ENCODE results near the gene SPDEF.
A peak's percentile ranks its signal among the peaks of the same experiment; 100 is the strongest.

SPDEF gene

DNA sequence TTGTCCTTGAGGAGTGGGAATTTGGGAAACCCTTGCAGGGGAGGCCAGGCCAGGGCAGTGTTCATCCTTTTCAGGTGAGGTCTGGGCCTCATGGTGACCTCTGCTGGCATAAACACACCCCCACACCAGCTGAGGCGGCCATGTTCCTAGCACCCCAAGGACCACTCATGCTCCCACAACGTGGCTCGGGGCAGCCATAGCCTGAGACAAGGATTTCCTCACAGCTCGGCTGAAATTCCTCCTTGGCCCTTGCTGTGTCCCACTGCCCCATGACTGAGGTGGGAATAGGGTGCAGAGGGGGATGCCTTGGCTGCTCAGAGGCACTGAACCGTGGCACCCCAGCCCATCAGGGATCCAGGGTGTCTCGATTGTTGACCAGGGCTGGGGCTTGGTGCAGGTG, 27.3 kb upstream of the SPDEF start:
- DNase-seq, result no peak

DNA sequence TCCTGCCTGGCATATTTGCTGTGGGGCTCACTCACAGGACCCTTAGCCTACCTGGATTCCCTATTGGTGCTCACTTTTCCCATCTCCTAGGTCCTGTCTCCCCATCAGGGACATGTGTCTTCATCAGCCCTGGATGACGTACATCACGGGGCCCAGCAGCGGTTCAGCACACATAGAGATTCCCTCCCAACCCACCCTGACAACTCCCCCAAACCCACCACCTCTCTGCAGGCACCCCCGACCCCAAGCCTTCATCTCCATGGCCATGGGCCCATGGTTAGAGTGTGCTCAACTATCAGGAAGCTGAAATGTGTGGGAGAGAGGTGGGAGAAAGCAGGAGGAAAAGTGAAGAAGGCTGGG, 25.4 kb upstream of the SPDEF start:
- no peak for DNase-seq

DNA sequence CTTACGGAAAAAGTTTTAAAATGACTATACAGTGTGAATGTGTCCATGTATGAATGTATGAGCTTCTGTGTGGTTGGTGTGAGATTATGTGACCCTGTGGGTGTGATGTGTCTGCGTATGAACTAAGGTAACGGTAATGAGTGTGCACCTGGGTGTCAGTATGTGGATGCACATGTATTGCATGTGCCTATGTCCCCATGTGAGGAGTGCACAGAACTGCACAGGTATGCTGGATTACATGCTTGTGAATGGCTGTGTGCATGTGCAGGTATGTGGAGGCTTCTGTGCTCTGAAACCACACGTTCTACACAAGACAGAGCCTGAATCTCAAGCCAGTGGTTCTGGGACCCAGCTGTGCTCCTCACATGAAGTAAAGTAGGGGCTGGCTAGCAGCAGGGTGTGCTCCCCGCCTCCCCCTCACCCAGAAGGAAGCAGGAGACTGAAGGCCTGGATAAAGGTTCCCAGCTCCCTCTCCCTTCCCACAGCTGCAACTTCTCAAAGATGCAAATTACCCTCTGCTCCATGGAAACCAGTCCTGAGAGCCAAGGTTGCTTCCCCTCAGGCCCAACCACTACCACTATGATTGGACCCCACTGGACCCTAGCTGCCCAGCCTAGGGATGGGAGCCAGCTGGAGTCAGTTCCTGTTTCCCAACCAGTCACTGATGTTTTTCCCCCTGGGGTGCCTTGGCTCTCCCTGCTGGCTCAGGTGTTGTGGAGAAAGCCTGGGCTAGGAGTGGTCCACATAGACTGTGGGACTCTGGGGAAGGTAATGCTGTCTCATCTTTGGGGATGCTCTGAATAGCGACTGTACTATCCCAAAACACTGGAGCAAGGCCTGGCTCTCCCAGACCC, 24.8 kb upstream of the SPDEF start:
- DNase-seq, result peak in 1 of 2 experiments; percentile 40

DNA sequence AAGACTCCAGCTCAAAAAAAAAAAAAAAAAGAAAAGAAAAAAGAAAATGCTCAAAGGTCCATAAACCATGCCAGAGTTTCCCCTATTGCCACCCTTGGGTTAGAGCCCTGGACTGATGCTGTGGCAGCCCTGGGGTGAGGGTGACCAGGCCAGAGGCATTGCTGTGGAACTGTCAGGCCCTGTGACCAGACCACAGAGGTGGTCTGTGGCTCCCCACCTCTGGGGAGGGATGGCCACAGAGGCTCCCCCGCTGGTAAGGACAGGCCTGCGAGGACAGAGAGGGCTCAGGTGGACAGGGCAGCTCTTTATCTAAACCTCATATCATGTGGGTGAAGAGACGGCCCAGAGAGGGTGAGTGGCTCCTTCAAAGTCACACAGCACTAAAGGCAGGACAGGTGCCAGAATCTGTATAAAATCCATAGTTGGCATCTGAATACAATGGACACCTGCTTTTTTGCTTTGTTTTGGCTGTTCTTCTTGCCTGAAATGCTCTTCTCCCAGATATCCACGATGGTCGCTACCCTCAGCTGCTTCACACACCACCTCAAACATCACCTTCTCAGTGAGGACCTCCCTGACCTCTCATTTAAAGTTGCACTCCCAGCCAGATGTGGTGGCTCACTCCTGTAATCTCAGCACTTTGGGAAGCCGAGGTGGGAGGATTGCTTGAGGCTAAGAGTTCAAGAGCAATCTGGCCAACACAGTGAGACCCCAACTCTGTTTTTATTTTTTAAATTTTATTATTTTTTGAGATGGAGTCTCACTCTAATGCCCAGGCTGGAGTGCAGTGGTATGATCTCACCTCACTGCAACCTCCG, 22.5 kb upstream of the SPDEF start:
- DNase-seq, result no peak

DNA sequence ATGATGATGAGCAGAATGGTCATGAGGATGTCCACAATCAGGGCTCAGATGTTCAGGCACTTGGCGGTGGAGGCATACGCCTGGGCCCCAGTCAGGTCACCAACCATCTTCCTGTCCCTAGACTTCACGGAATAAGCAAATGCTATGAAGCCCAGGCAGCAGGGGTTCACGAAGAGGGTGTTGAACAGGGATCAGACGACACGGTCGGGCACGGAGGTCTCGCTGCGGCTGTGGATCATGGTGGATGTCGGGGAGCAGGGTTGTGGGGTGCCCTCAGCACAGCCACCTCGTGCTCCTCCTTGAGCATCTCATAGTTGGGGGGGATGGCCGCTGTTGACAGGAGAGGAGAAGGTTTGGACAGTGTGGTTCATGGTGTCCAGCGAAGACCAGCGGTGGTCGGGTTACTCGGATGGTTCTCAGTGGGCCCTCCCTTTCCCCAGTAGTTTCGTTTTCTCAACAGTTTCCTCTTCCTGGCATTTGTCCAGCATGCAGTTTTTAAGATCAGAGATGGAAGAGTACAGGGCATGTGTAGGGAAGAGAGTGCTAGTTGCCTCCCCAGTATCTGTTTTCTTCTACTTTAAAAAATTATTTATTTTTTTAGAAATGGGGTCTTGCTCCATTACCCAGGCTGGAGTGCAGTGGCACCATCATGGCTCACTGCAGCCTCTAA, 20.3 kb upstream of the SPDEF start:
- DNase-seq, result no peak

DNA sequence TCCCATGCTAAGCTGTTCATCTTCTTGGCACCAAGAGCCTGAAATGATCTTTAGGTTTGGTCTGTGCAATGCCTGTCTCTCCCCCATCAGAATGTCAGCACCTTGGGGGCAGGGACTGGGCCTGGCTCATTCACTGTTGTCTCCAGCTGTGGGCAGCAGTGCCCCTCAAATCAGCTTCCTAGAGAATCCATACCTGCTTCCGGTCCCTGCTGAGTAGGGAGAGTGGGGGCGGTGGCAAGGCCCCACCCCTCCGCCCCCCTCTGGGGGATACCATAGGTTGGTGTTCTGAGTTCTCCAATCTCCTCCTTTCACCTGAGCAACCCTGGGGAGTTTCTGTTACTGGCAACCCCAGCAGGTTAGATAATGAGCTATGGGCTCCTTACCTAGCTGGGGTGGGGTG, 19.2 kb upstream of the SPDEF start:
- DNase-seq, result no peak

DNA sequence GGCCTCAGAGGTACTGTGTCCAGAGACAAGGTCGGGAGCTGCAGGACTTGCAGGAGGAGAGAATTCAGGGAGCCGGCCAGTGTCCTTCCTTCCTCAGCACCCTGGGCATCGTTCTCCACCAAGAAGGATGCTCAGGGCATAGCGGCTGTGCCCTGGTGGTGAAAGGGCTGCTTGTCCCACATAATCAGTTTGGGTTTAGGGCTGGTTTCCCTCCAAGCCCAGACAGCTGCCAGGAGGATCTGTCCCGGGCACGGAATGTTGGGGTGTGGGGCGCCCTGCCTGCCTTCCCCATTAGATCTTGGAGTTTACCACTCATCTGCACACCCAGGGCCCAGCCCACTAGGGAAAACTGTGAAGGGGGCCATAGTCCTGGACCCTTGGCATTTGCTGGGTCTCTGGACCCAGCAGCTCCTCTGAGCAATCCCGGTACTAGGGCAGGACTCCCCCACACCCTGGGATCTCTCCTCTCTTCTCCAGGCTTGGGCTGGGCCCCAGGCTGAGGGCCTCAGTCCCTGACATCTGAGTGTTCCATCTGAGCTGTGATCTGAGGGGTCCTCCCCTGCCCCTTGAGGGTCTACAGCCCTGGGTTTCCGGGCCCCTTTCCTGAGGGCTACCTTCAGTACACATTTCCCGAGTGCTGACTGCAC, 18.6 kb upstream of the SPDEF start:
- DNase-seq, result no peak

DNA sequence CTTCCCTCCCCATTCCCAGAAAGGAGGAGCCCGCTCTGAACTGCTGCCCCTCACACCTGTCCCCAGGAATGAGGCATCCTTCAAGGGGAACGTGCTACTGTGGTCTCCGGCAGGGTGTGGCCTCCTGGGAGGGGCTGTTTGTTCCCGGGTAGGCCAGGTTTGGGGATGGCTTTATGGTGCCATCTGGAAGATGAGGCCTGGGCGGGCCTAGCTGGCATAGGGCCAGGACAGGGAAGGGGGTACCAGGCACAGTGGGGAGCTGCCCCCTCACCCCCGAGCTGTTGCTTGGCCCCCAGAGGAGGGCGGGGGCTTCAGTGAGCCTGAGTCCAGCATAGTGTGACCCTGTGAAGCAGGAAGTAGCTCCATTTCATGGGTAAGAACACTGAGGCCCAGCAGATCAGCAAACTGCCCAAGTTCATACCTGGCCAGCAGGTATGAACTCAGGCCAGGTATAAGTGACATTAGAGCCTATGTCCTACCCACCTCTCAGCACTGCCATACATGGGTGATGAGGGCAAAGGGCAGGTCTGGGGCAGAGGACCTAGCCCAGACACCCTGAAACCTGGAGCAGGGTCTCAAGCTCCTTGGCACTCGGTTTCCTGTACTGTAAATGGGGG, 17.5 kb upstream of the SPDEF start:
- DNase-seq, result no peak

DNA sequence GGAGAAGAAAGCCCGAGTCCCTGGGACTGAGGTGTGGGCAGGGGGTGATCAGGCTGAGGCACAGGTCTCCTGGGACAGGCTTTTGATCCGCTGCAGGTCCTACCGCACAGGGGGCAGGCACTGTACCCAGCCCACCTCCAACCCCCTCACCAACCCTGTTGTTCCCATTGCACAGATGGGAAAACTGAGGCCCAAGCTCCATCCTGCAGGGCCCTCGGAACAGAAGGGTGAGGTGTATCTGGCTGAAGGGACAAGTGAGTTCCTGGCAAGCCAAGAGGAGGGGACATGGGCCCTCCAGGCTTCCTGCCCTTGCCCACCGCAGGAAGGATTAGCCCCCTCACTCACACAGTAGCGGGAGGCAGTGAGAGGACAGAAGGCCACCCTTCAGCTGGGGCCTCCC, 16.5 kb upstream of the SPDEF start:
- no peak for DNase-seq

DNA sequence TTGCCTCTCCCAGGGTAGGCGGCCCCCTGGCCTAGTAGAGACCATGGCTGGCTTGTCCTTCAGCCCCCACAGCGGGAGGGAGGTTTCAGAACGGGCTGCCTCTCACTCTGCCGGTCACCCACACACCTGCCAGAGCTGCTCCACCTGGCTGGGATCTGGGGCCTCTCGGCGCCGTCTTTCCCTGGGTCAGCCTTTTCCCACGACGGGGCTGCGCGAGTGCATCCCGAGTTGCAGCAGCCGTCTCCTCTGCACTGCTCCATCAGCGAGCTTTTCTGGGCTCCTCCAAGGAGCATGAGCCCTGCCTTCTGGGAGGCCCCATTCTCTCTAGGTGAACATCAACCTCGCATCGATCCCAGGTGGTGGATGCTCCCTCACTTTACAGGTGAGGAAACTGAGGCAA, 15.9 kb upstream of the SPDEF start:
- no peak for DNase-seq

DNA sequence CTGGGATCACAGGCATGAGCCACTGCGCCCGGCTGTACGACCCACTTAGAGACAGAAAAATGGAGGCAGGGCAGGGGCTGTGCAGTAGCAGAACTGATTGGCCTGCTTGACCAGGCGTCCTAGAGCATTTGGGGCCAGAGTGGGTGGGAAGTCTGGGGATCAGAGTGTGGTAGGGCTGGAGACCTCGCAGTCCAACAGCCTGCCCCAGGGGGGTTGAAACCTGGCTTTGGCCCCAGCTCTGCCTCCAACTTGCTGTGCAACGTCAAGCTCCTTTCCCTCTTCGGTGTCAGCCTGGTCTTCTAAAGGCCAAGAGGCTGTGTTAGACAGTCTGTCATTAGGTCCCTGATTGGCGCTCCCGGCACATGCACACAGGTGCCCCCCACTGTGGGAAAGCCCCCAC, 15.3 kb upstream of the SPDEF start:
- DNase-seq, result no peak

DNA sequence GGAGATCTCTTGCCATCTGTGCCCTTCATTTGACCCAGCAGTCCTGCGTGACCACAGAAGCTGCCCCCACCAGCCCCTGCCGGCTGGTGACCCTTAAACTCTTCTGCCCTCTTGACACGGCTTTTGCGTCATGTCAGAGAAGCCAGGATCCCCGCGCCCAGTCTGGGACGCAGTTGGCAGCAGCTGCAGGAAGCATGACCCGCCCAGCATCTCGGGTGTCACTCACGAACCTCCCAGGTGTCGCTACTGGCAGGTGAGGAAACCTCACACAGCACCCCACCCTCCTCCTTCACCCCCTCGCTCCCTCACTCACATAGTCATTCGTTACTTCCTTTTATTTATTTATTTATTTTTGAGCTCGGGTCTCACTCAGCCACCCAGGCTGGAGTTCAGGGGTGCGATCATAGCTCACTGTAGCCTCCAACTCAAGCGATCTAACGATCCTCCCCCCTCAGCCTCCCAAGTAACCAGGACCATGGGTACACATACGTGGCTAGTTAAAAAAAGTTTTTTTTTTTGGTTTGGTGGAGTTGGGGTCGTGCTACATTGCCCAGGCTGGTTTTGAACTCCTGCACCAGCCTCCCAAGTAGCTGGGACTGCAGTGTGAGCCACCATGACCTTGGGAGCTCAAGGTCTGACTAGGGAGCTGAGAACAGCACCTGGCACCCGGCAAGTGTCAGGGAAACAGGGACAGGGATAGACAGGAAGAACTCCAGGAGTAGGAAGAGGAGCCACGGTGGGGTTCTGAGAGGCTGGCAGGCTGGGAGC, 14.1 kb upstream of the SPDEF start:
- DNase-seq, result no peak

DNA sequence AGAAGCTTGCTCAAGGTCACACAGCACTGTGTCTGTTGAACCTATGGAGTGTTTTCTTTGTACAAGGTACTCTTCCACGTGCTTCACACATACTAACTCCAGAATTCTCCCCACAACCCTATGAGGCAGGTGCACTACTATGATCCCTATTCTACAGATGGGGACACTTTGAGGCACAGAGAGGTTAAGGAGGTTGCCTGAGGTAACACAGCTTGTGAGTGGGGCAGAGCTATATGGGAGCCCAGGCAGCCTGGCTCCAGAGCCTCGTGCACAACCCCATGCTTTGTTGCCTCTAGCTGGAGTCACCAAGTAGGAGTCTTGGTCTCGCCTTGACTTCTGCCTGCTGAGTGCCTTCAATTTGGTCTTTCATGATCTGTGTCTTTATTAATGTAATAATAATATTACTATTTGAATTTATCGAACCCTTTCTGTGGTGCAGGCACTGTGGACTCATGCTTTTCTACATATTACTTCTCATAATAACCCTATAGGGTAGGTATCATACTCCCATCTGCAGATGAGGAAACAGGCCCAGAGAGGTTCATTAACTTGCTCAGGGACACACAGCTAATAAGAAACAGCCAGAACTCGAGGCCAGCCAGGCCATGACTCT, 13.3 kb upstream of the SPDEF start:
- DNase-seq, result no peak

DNA sequence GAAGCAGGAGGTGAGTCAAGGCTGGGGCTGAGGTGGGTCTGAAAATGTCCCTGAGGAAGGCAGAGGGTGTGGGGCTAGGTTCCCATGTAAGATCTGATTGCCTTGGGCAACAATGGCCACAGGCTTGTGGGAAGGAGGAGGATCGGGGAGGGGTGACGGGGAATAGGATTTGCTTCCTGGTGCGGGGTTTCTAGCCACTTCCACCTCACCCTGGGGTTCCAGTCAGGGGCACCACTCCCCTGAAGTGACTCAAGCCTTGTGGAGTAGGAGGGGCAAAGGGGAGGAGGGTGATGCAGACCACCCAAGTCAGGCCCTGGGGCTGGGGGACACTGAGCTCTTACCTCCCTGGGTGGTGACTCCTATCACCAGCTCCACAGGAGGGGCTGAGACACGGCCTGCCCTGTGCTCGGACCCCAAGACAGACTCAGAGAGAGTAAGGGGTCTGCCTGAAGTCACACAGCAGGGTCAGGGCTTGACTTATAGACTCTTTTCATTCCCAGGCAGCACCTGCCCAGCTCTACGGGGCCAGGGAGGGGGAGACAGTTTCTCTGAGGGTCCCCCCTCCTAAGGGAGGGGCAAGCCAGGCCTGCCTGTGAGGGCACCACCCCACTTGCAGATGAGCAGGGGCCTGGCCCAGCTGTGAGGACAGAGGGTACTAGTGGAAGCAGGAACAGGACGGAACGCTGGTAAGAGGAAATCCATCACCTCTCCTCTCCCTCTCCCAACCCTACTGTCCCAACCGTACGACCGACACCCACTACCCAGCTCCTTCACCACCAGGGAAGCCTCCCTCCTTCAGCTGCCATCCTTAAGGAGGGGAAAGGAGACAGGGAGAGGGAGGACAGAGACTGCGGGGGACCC, 12.4 kb upstream of the SPDEF start:
- no peak for DNase-seq

DNA sequence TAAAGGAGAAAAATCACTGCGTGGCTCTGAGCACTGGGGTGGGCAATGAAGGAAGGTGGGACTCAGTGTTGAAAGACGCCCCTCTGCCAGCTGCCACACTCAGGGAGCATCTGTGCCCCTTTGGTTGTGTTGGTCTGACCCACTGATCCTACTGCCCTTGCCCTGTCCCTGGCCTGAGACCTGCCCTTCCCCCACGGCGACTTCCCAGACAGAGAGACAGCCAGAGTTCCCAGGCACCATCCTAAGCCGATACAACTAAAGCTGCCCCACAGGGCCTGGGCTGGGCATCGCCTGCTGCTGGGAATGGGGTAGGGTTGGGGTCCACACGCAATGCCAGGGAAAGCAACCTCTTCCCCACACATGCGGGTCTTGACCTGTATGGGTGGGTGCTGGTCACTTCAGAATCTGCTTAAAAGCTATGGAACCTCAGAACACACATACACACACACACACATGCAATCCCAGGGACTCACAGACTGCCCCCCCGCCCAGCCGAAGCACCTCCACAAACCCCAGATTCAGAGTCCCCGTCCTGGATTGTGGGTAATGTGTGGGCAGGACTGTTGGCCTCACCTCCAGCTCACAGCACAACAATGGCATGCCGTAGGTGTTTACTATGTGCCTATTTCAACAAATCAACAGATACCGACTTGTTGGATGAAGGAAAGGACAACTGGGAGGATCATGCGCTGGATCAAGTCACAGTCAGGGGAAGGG, 10.9 kb upstream of the SPDEF start:
- DNase-seq, result no peak

DNA sequence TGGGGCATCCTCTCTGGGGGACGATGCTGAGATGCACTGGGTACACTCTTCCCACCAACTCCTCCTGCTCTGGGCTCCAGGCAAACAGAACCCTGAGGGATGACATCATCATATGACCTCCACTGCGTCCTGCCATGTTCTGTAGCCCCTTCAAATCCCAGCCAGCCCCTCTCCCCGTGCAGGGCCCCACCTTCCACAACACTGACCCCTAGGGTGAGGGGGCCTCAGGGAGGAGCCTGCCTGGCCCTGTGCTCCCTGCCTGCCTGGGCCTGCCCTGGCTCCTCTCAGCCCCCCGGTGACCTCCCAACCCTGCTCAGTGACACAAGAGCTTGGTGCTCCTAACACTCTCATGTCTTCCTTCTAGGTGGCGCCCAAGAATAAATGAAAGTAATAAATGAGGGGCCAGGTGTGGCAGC, 9.6 kb upstream of the SPDEF start:
- no peak for DNase-seq

DNA sequence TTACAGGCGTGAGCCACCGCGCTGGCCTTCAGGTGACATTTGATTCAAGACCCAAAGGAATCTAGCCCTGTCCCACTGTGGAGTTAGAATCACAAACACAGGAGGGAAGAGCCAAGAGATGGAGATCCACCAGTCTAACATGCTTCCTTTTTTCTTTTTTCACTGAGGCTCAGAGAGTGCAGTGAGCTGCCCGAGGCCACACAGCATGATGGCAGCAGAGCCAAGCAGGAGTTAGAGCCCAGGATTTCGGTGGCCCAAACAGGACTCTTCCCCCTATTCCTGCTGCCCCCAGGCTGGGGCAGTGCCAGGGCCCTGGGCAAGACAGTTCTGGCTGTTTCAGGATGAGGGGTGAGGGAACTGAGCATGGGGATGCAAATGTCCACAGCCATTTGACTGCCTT, 8.1 kb upstream of the SPDEF start:
- DNase-seq, result no peak

DNA sequence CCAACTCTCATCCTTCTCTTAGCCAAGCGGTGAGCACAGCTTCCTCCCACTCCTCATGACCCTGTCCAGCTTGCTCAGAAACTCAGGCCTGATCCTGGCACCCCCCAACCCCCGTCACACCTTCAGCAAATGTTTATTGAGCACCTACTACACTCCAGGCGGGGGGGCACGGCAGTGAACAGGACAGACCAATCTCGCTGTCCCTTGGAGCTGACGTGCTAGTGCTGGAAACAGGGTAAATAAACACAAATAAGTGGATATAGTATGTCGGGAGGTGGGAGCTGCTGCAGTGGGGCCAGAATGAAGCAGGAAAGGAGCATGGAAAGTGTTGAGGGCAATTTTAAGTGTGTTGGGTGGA, 7.4 kb upstream of the SPDEF start:
- no peak for DNase-seq

DNA sequence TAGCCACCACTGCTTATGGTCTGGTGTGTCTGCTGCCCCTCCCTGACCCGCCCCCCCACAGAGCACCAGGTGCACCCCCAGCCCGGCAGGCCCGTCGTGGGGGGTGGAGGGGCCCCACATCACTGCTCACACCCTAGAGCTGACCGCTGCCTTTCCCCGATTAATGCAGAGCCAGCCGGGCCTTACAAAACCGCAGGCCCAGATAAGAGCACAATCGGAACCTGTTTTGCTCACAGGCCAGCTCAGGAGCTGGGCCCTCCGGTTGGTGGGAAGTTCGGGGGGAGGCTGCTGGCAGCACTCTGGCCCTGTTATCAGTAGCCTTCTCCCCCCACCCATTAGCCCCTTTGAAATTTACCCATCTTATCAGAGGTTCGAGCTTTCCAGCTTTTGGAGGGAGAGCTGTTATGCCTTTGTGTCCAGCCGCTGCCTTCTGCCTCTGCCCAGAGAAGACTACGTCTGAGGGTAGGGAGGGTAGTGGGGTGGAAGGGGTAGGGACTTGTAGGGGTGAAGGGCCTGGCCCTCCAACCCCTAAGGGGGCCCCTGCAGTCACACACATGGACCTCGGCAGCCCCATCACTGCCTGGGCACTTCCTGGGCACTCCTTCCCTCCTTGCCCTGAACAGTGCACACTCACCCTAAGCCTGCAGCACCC, 6.9 kb upstream of the SPDEF start:
- DNase-seq, result no peak

All from NCI-H2081 (cell line).